HG03064 (cell line): Measurements from ENCODE around the gene NHEJ1.
A peak's percentile ranks its signal among the peaks of the same experiment; 100 is the strongest.
"Not testable (repeated sequence)": the region's sequence is repeated elsewhere in the genome, so short reads cannot be mapped to it uniquely, and the experiment has no call there.

Experiments
- ATAC-seq: cut with Tn5 transposase; IDR thresholded peaks from one replicate; pipeline ENCODE4 v1.9.1; 2021; ENCODE audit warnings: low read depth; ENCODE audit not compliant: unreplicated experiment

The NHEJ1 gene, protein sequence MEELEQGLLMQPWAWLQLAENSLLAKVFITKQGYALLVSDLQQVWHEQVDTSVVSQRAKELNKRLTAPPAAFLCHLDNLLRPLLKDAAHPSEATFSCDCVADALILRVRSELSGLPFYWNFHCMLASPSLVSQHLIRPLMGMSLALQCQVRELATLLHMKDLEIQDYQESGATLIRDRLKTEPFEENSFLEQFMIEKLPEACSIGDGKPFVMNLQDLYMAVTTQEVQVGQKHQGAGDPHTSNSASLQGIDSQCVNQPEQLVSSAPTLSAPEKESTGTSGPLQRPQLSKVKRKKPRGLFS

DNA sequence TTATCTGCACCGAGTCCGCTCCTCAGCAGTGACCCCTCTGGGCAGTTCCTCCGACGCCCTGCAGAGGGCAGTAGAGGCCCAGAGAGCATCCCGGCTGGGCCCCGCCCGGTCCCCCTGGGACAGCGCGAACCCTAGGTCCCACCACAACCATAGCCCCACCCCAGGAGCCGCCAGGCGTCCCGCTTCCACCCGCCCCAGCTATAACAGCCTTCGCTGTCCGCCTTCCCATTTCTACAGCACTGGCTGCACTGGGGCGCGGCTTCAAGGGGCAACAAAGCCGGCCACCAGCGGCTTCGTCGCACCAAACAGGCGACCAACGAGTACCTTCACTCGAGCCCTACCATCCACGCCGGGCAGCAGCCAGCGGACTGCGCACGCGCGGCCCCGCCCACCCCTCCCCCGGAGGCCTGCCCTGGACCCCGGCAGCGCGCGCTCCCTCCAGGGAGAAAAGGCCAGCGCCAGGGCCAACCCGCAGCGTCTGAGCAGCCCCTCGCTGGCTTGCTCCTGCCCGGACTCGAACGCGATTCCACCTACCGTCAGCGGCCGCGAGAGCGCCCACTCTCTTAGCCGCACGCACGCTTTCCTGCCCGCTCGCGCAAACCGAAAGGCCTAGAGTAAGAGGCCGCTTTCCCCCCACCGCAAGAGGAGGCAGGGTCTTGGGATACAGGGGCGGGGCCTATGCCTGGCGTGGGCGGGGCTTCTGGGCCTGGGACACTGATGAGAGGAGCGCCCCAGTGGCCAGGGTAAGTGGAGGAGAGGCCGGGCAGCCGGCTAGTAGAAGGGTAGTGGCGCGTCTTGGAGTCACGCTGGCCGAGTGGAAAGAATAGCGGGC is at the start of gene NHEJ1:
NHEJ1 (minus strand) TSS at position 630 of the 832 bp plus-strand sequence. CDS start 2,453 bp downstream, outside the sequence.
- peak; percentile 84 for ATAC-seq

- ATAC-seq: no peak
Observed at GRCh38 chr2:219209236-219210195, 48.9 kb upstream of the NHEJ1 start.

GRCh38 chr2:219207884-219208740 is 47.5 kb upstream of the NHEJ1 start:
- ATAC-seq: no peak

DNA sequence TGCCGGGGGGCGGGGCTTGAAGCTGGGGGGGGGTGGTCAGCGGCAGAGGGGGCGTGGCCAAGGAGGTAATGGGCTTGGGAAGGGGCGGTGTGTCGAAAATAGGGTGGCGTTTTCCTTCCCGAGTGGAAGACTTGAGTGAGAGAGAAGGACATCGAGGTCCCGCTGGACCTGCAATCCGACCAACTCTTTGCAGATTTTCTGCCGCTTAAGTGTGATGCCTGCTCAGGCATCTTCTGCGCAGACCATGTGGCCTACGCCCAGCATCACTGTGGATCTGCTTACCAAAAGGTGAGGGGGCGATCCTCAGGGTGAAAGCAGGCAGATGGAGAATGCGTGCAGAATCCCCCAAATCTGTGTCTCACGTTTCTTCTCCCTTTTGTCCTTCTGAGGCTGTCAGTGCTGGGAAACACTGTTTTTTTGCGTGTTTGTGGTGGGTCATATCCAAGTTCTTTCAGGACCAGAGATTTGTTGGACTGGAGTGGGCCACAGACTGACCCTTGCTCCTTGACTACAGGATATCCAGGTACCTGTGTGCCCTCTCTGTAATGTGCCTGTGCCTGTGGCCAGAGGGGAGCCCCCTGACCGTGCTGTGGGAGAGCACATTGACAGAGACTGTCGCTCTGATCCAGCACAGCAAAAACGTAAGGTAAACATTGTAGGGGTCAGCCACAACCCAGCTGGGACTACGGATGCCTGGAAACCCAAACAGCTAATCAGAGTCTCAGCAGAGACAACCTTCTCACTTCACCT is 46.7 kb upstream of the NHEJ1 start:
- no peak for ATAC-seq

- peak; percentile 99 for ATAC-seq
Observed at GRCh38 chr2:219206328-219207133, 45.9 kb upstream of the NHEJ1 start, which contains the start of gene ZFAND2B. TSS of gene ZFAND2B (plus strand) at chr2:219206782. CDS start at chr2:219206988, 206 bp downstream.

GRCh38 chr2:219205981-219206327 is 45.3 kb upstream of the NHEJ1 start:
- ATAC-seq: no peak

- no peak for ATAC-seq
Observed at GRCh38 chr2:219205165-219205538, 44.5 kb upstream of the NHEJ1 start.

- ATAC-seq: no peak
Observed at GRCh38 chr2:219204425-219205164, 44.0 kb upstream of the NHEJ1 start.

DNA sequence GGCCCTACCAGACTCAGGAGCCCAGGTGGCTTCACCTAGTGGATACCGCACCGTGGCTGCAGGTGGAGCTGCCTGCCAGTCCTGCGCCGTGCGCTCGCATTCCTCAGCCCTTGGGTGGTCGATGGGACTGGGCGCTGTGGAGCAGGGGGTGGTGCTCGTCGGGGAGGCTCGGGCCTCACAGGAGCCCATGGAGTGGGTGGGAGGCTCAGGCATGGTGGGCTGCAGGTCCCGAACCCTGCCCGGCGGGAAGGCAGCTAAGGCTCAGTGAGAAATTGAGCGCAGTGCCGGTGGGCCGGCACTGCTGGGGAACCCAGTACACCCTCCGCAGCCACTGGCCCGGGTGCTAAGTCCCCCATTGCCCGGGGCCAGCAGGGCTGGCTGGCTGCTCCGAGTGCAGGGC is 40.7 kb upstream of the NHEJ1 start:
- ATAC-seq: not testable (repeated sequence)

DNA sequence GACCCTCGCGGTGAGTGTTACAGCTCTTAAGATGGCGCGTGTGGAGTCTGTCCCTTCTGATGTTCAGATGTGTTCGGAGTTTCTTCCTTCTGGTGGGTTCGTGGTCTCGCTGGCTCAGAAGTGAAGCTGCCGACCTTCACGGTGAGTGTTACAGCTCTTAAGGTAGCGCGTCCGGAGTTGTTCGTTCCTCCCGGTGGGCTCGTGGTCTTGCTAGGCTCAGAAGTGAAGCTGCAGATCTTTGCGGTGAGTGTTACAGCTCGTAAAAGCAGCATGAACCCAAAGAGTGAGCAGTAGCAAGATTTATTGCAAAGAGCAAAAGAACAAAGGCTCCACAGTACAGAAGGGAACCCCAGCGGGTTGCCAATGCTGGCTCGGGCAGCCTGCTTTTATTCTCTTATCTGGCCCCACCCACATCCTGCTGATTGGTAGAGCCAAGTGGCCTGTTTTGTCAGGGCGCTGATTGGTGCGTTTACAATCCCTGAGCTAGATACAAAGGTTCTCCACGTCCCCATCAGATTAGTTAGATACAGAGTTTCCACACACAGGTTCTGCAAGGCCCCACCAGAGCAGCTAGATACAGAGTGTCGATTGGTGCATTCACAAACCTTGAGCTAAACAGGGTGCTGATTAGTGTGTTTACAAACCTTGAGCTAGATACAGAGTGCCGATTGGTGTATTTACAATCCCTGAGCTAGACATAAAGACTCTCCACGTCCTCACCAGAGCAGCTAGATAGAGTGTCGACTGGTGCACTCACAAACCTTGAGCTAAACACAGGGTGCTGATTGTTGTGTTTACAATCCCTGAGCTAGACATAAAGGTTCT is 40.1 kb upstream of the NHEJ1 start:
- ATAC-seq: not testable (repeated sequence)

DNA sequence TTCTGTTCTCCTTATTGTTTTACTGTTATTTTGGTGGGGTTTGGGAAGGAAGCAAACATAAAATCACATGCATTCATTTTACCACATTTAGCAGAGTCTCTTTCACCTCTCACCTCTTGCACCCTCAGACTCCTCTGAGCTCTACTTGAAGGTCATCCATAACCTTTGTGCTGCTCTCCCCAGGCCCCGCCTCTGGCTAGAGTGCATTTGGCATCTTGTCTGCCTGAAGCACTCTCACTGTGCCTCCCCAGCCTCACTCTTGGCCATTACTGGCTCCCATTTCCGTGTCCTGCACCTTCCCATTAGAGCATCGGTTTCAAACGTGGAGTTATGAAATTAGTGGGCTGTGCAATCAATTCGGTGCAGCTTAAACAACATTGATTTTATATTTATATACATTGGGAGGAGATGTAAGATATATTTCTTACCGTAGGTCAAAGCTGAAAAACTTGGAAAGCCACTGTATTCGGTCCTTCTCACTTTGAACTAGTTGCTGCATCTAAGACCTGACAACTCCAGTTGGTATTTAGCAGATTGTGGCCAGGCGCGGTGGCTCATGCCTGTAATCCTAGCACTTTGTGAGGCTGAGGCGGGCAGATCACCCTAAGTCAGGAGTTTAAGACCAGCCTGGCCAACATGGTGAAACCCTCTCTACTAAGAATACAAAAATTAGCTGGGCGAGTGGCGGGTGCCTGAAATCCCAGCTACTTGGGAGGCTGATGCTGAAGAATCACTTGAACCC is 39.0 kb upstream of the NHEJ1 start:
- no peak for ATAC-seq

DNA sequence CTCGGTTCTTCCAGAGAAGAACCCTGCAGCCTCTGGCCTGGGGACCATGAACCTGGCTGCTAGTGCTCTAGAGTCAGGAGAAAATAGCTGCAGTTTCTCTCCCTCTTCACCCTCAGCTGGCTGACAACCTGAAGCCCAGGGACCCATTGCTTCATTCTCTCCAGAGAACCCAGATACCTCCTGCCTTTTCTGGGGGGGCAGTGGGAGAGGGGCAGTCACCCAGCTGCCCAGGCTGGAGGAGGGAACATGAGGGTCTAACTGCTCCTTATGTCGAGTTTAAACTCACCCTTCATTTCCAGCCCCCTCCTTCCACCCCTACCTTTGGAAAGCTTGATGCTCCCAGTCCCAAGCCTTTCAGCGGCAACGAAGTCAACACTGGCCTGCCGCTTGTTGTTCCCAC is 38.4 kb upstream of the NHEJ1 start:
- no peak for ATAC-seq

- ATAC-seq: no peak
Observed at GRCh38 chr2:219197388-219197787, 36.8 kb upstream of the NHEJ1 start.

- no peak for ATAC-seq
Observed at GRCh38 chr2:219186754-219187456, 26.3 kb upstream of the NHEJ1 start.

GRCh38 chr2:219184121-219184520 is 23.5 kb upstream of the NHEJ1 start:
- ATAC-seq: no peak
